Karpas-422 (cell line): ENCODE results near the gene ADD3. TPM values are rescaled to one million over a fixed set of nuclear protein-coding genes. Genes with fewer than 3 reads are reported as not detected.

Experiments used
- DNase-seq: peaks from one replicate; pipeline ENCODE4 v3.0.0-alpha.2; 2015
- H2AFZ ChIP-seq: fragments of 200-600 bp; sonication (generic); 2 replicates; pipeline ENCODE4 v1.6.1; 2014; ENCODE audit warnings: antibody characterized with exemption, low read length, mixed read lengths
- H3K27ac ChIP-seq: fragments of 200-600 bp; sonication (generic); 2 replicates; pipeline ENCODE4 v1.5.1; 2014; ENCODE audit warnings: mild to moderate bottlenecking, low read length, moderate library complexity
- H3K27me3 ChIP-seq: fragments of 200-600 bp; sonication (generic); 2 replicates; pipeline ENCODE4 v1.6.1; 2014; ENCODE audit warnings: low read length, mixed read lengths
- H3K36me3 ChIP-seq: fragments of 200-600 bp; sonication (generic); 2 replicates; pipeline ENCODE4 v1.6.1; 2014; ENCODE audit warnings: low read length, mixed read lengths; ENCODE audit not compliant: insufficient read depth
- H3K4me1 ChIP-seq: fragments of 200-600 bp; sonication (generic); 2 replicates; pipeline ENCODE4 v1.6.1; 2014; ENCODE audit warnings: mild to moderate bottlenecking, low read length, mixed read lengths
- H3K4me2 ChIP-seq: fragments of 200-600 bp; sonication (generic); 2 replicates; pipeline ENCODE4 v1.6.1; 2014; ENCODE audit warnings: low read length, low read depth, mild to moderate bottlenecking; ENCODE audit not compliant: poor library complexity, severe bottlenecking
- H3K4me3 ChIP-seq: fragments of 200-600 bp; sonication (generic); 2 replicates; pipeline ENCODE4 v1.5.1; 2014; ENCODE audit warnings: mild to moderate bottlenecking, antibody characterized with exemption, low read length, mixed read lengths
- H3K79me2 ChIP-seq: fragments of 200-600 bp; sonication (generic); 2 replicates; pipeline ENCODE4 v1.6.1; 2014; ENCODE audit warnings: mild to moderate bottlenecking, low read length, mixed read lengths
- H3K9ac ChIP-seq: fragments of 200-600 bp; sonication (generic); 2 replicates; pipeline ENCODE4 v1.6.0; 2014; ENCODE audit warnings: low read length
- H3K9me2 ChIP-seq: fragments of 200-600 bp; sonication (generic), shearing (Covaris generic); replicated peaks from 2 replicates; pipeline ENCODE4 v1.6.0; 2014; ENCODE audit warnings: mild to moderate bottlenecking, low read length, moderate library complexity; ENCODE audit not compliant: insufficient read depth
- H3K9me3 ChIP-seq: fragments of 300-700, 200-600 bp; sonication (generic); 2 replicates; pipeline ENCODE4 v1.6.1; 2014; ENCODE audit warnings: low read length, mixed read lengths
- H4K20me1 ChIP-seq: fragments of 200-600 bp; sonication (generic); 2 replicates; pipeline ENCODE4 v1.6.1; 2014; ENCODE audit warnings: mild to moderate bottlenecking, antibody characterized with exemption, low read length, low read depth; ENCODE audit not compliant: insufficient read depth
- total RNA-seq: library from RNA; depleted of rRNA; stranded (reverse); fragments of >200 nt; shearing (Covaris generic); gene quantifications from 2 replicates; pipeline ENCODE4 v1.2.3, GENCODE V29; 2014; ENCODE audit warnings: low replicate concordance

The ADD3 gene
- total RNA-seq, 1 experiment from 2014 or later: 16.5 TPM

DNA sequence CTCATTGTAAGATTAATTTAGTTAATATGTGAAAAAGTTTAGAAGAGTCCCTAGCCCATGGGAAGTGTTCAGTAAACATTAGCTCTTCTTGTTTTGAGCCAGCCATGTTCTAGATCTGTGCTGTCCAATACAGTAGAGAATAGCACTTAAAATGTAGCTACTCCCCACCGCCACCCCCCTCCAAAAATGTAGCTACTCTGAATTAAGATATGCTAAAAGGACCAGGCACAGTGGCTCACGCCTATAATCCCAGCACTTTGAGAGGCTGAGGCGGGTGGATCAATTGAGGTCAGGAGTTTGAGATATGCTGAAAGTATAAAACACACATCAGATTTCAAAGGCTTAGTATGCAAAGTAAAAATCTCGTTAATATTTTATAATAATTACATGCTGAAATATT, 152.3 kb downstream of the ADD3 start:
- Histone ChIP-seq H3K27me3 (no peaks in the 10 kb centered on the region), H3K9me3 (no peaks in the 10 kb centered on the region), H3K27ac (no peak overlapping the region), H3K79me2 (no peaks in the 10 kb centered on the region), H2AFZ (no peak overlapping the region), H4K20me1 (no peaks in the 10 kb centered on the region), H3K36me3 (no peaks in the 10 kb centered on the region), H3K4me2 (no peak overlapping the region), H3K9ac (no peak overlapping the region), H3K4me3 (no peak overlapping the region), H3K4me1 (no peaks in the 10 kb centered on the region), H3K9me2 (no peaks in the 10 kb centered on the region)
- no peak for DNase-seq

DNA sequence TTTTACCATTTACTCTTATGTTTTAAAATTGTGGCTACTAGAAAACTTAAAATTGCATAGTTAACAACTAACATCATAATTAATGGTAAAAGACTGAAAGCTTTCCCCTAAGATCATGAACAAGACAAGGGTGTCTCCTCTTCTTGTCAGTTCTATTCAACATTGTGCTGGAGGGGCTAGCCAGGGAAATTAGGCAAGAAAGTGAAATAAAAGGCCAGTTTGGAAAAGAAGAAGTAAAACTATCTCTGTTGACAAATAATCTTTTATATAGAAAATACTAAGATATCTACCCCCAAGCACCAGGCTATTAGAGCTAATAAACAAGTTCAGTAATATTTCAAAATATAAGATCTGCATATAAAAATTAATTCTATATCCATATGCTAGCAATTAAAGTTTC, 152.7 kb downstream of the ADD3 start:
- H4K20me1 ChIP-seq: no peaks in the 10 kb centered on the region
- H3K27ac ChIP-seq: no peak overlapping the region
- H3K79me2 ChIP-seq: no peaks in the 10 kb centered on the region
- DNase-seq: no peak
- no peaks in the 10 kb centered on the region for H3K9me2 ChIP-seq
- no peaks in the 10 kb centered on the region for H3K36me3 ChIP-seq
- no peak overlapping the region for H3K9ac ChIP-seq
- no peaks in the 10 kb centered on the region for H3K27me3 ChIP-seq
- no peak overlapping the region for H3K4me2 ChIP-seq
- no peak overlapping the region for H2AFZ ChIP-seq
- H3K9me3 ChIP-seq: no peaks in the 10 kb centered on the region
- no peak overlapping the region for H3K4me3 ChIP-seq
- H3K4me1 ChIP-seq: no peaks in the 10 kb centered on the region

DNA sequence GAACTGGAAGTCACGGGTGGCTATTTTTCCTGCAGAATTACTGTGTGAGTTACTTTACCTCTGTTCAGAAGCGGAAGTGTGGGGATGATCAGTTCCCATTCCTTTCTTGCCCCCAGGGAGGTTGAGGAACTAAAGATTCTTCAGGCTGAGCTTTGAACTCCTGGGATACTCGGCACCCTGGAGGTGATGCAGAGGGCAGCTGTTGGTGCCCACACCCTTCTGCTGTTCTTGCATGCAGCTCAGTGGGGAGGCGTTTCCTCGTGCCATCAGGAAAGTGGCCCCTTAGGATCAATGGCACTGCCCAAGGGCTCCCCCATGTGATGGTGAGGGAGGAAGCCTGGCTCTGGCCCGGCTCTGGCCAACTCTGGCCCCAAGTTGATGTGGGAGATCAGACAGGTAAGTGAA, 155.0 kb downstream of the ADD3 start:
- no peaks in the 10 kb centered on the region for H3K36me3 ChIP-seq
- H3K79me2 ChIP-seq: no peaks in the 10 kb centered on the region

DNA sequence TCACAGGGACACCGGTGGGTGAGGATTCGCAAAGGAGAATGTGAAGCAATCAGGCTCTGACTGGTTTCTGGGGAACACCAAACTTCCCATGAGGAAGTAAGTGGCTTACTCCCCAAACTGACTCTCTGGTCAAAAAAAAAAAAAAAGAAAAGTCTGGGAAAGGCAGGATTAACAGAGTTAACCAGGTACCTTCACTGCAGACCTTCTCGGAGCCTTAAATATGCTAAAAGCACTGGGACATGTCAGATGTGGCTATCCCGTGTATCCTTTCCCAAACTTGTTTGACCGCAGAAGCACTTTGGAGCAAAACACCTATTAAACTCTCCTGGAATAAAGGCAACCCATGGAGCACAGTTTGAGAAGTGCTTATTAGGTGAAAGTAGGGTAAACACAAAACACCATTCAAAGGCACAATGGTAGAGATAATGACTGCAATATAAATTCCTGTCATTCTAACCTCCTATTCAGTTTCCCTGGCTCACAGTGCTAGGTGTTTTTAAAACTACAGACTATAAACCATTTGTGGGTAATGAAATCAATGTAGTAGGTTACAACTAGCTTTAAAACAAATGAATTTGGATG, 155.5 kb downstream of the ADD3 start:
- no peaks in the 10 kb centered on the region for H3K79me2 ChIP-seq
- H3K36me3 ChIP-seq: no peaks in the 10 kb centered on the region
- no peak overlapping the region for H3K9ac ChIP-seq
- H3K27ac ChIP-seq: no peak overlapping the region
- H3K9me3 ChIP-seq: no peaks in the 10 kb centered on the region
- H4K20me1 ChIP-seq: no peaks in the 10 kb centered on the region
- no peaks in the 10 kb centered on the region for H3K9me2 ChIP-seq
- H3K4me2 ChIP-seq: no peak overlapping the region
- H3K27me3 ChIP-seq: no peaks in the 10 kb centered on the region
- no peak overlapping the region for H3K4me3 ChIP-seq
- no peaks in the 10 kb centered on the region; the same call in 1 of the 2 replicates for H3K4me1 ChIP-seq
- DNase-seq: no peak
- H2AFZ ChIP-seq: no peak overlapping the region

More for the DNA sequence above, 155.0 kb downstream of the ADD3 start:
- no peak overlapping the region for H2AFZ ChIP-seq
- no peaks in the 10 kb centered on the region for H3K9me2 ChIP-seq
- H4K20me1 ChIP-seq: no peaks in the 10 kb centered on the region
- DNase-seq: no peak
- no peak overlapping the region for H3K27ac ChIP-seq
- H3K27me3 ChIP-seq: no peaks in the 10 kb centered on the region
- H3K9me3 ChIP-seq: no peaks in the 10 kb centered on the region
- no peak overlapping the region for H3K9ac ChIP-seq
- H3K4me3 ChIP-seq: no peak overlapping the region
- H3K4me2 ChIP-seq: no peak overlapping the region
- H3K4me1 ChIP-seq: no peaks in the 10 kb centered on the region

DNA sequence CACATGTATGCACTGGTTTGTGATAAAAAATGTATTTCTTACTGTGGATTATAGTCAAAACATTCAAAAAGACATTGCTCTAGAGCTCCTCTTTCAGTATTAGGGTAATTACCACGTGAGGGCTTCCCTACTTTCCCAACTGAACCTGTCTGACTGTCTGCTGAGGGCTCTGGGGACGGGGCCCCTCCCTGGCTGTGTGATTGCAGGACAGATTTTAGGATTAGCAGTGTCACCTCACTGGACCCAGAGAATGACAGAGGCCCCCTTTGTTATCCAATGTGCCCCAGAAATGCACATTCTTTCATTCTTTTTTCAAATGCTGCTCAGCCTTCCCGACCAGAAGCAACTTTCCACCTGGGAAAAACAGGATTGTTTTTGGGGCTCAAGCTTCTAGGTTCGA, 156.1 kb downstream of the ADD3 start:
- no peaks in the 10 kb centered on the region for H3K79me2 ChIP-seq
- H3K27ac ChIP-seq: no peak overlapping the region
- no peaks in the 10 kb centered on the region for H3K9me3 ChIP-seq
- no peak overlapping the region for H2AFZ ChIP-seq
- no peaks in the 10 kb centered on the region for H4K20me1 ChIP-seq
- no peaks in the 10 kb centered on the region for H3K27me3 ChIP-seq
- no peaks in the 10 kb centered on the region for H3K36me3 ChIP-seq
- no peaks in the 10 kb centered on the region for H3K9me2 ChIP-seq
- DNase-seq: no peak
- no peak overlapping the region for H3K4me2 ChIP-seq
- H3K4me1 ChIP-seq: no peaks in the 10 kb centered on the region; the same call in 1 of the 2 replicates
- H3K9ac ChIP-seq: no peak overlapping the region
- H3K4me3 ChIP-seq: no peak overlapping the region

DNA sequence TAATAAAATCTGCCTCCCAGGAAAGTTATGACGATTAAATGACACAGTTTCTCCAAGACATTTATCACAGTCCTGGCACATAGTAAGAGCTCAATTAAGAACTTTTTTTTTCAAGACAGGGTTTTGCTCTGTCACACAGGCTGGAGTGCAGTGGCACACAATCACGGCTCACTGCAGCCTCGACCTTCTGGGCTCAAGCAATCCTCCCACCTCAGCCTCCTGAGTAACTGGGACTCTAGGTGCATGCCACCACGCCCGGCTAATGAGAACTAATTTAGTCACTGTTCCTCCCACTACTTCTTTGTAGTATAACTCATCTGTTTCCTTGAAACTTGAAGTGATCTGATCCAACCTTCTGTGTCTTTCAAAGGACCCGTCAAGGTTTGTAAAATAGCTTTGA, 157.5 kb downstream of the ADD3 start:
- Histone ChIP-seq H3K4me2 (no peak overlapping the region), H3K36me3 (no peaks in the 10 kb centered on the region), H3K79me2 (no peaks in the 10 kb centered on the region), H3K4me1 (no peaks in the 10 kb centered on the region; the same call in 1 of the 2 replicates), H3K4me3 (no peak overlapping the region), H3K27ac (no peak overlapping the region), H2AFZ (no peak overlapping the region), H4K20me1 (no peaks in the 10 kb centered on the region), H3K9me3 (no peaks in the 10 kb centered on the region), H3K27me3 (no peaks in the 10 kb centered on the region), H3K9me2 (no peaks in the 10 kb centered on the region), H3K9ac (no peak overlapping the region)
- no peak for DNase-seq

DNA sequence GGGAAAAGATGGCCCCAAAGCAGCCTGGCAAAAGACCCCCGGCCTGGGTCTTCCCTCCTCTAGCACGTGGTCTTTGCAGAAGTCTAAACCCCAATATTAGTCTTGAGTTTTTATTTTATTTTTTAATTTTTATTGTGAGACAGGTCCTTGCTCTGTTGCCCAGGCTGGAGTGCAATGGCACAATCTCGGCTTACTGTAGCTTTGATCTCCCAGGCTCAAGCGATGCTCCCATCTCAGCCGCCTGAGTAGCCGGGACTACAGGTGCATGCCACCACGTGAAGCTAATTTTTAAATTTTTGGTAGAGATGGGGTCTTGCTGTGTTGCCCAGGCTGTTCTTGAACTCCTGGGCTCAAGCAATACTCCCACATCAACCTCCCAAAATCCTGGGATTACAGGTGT, 159.4 kb downstream of the ADD3 start:
- Histone ChIP-seq H3K9me2 (no peaks in the 10 kb centered on the region), H3K9ac (no peak overlapping the region), H3K4me1 (no peaks in the 10 kb centered on the region; the same call in 1 of the 2 replicates), H3K79me2 (no peaks in the 10 kb centered on the region), H4K20me1 (no peaks in the 10 kb centered on the region), H3K9me3 (no peaks in the 10 kb centered on the region), H2AFZ (no peak overlapping the region), H3K36me3 (no peaks in the 10 kb centered on the region), H3K27me3 (no peaks in the 10 kb centered on the region), H3K4me2 (no peak overlapping the region), H3K27ac (no peak overlapping the region), H3K4me3 (no peak overlapping the region)
- DNase-seq: no peak

DNA sequence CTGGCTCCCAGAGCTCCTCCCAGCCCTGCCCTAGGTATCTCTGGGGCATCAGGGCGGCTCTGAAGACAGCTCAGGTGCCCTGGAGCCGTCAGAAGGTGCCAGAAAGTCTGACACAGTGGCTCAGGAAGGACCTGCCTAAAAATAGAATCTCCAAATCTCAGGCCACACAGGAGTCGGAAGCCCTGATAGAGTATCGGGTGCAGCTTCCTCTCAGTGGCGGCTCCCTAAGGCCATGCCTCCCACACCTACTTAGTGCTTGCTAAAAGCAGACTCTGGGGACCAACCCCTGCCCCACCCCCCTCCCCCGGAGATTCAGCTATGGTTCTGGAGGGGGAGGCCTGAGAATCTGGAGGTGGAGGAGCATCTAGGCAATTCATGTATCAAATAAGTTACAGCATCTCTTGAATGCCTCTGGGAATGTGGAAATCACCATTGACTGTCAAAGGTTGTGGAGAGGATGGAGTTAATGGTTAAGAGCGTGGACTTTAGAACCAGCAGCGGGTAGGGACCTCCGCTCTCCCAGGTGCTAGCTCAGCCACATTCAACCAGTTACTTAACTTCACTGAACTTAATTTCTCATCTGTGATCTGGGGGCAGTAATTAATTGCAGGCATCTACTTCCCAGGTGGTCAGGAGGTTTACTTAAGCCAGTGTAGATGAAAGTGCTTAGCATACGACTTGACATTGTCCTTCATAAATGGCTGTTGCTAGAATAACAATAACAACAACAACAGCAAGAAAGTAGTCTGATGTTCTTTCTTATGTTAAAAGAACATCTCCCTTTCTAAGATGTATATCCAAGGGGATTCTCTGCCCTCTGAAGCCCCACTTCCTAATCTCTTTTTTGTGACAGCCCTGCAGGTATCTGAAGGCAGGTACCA, 161.1 kb downstream of the ADD3 start:
- H2AFZ ChIP-seq: no peak overlapping the region
- no peaks in the 10 kb centered on the region for H3K27me3 ChIP-seq
- no peak overlapping the region for H3K4me2 ChIP-seq

More for the DNA sequence above, 161.1 kb downstream of the ADD3 start:
- Histone ChIP-seq H4K20me1 (no peaks in the 10 kb centered on the region), H3K27ac (no peak overlapping the region), H3K9me2 (no peaks in the 10 kb centered on the region), H3K9me3 (no peaks in the 10 kb centered on the region), H3K9ac (no peak overlapping the region), H3K36me3 (no peaks in the 10 kb centered on the region), H3K4me1 (no peaks in the 10 kb centered on the region; the same call in 1 of the 2 replicates), H3K79me2 (no peaks in the 10 kb centered on the region), H3K4me3 (no peak overlapping the region)
- DNase-seq: no peak
